SH-SY5Y (cell line): ENCODE measurements around the gene INSIG2.

Experiments
- GATA2 ChIP-seq: IDR thresholded peaks from 2 replicates; pipeline ENCODE4 v1.6.1; 2011; ENCODE audit warnings: mild to moderate bottlenecking, low read depth, low read length
- GATA3 ChIP-seq: IDR thresholded peaks from 2 replicates; pipeline ENCODE4 v1.6.1; 2011; ENCODE audit warnings: low read depth, mild to moderate bottlenecking, low read length, moderate library complexity

GRCh38 chr2:118102433-118103082, 14.3 kb downstream of the INSIG2 start:
- TF ChIP-seq GATA3 (no peak), GATA2 (no peak)
